Heart left ventricle (tissue), 16 donors: ENCODE results near the gene TATDN2. TPM values are rescaled to one million over a fixed set of nuclear protein-coding genes. Genes with fewer than 3 reads are reported as not detected.
A peak's percentile ranks its signal among the peaks of the same experiment; 100 is the strongest.
"Not testable (repeated sequence)": the region's sequence is repeated elsewhere in the genome, so short reads cannot be mapped to it uniquely, and the experiment has no call there.

Experiments used
- ATAC-seq, 4 donors: fragments of 200-7000 bp; cut with Tn5 transposase; one replicate each; pipeline ENCODE4 v1.9.1; 2020 to 2022; ENCODE audit warnings: moderate library complexity in 4 of 4, mild to moderate bottlenecking in 3 of 4, moderate number of reproducible peaks in 1 of 4
- DNase-seq, 5 donors: peaks; one replicate each; pipeline ENCODE4 v3.0.0-alpha.2; 2020
- H3K27ac ChIP-seq, 12 donors: fragments of 200-600 bp; sonication (generic) in 4 of 12; one replicate each; pipeline versions ENCODE4 v1.5.0 to v1.8.0; 2016 to 2022; ENCODE audit warnings: mild to moderate bottlenecking in 2 of 12
- H3K27me3 ChIP-seq, 9 donors: fragments of 200-600 bp; sonication (generic) in 2 of 9; one replicate each; pipeline versions ENCODE4 v1.5.1 to v1.8.0; 2016 to 2022; ENCODE audit warnings: mild to moderate bottlenecking in 3 of 9
- H3K36me3 ChIP-seq, 9 donors: fragments of 200-600 bp; sonication (generic) in 2 of 9; one replicate each; pipeline versions ENCODE4 v1.5.0 to v1.8.0; 2018 to 2022; ENCODE audit warnings: mild to moderate bottlenecking in 2 of 9
- H3K4me1 ChIP-seq, 12 donors: fragments of 200-600 bp; sonication (generic) in 4 of 12; one replicate each; pipeline versions ENCODE4 v1.5.0 to v1.8.0; 2016 to 2022; ENCODE audit warnings: mild to moderate bottlenecking in 3 of 12
- H3K4me3 ChIP-seq, 12 donors: fragments of 200-600 bp; sonication (generic) in 4 of 12; one replicate each; pipeline versions ENCODE4 v1.5.0 to v1.8.0; 2017 to 2022; ENCODE audit warnings: mild to moderate bottlenecking in 9 of 12, moderate library complexity in 4 of 12
- H3K9me3 ChIP-seq, 12 donors: fragments of 200-600 bp; sonication (generic) in 4 of 12; one replicate each; pipeline versions ENCODE4 v1.5.0 to v1.8.0; 2016 to 2022; ENCODE audit warnings: mild to moderate bottlenecking in 1 of 12
- POLR2A ChIP-seq, 2 donors: fragments of 450-650 bp; IDR thresholded peaks; one replicate each; pipeline ENCODE4 v1.6.1; 2017; ENCODE audit warnings: antibody characterized with exemption in 2 of 2, mild to moderate bottlenecking in 2 of 2, moderate library complexity in 2 of 2
- WGBS, 4 donors: extraction: QIAGEN DNeasy Blood & Tissue Kit in 2 of 4; methylation state at CpG; one replicate each; pipeline versions ENCODE4 v1.1.5 to v1.1.7; 2013 to 2018; 5-methylcytosine and 5-hydroxymethylcytosine counted together
- intact Hi-C, 10 donors: fragments of 100-400 bp; cut with DNase I; formaldehyde crosslinking; loops; one replicate each; pipeline versions ENCODE4 v1.11.1 to v1.14.2; 2022
- polyA plus RNA-seq, 2 donors: library from polyadenylated mRNA; stranded (reverse); fragments of 200-250 nt; gene quantifications; one replicate each; pipeline ENCODE4 v1.2.3, GENCODE V29; 2013
- total RNA-seq, 9 donors: library from RNA; depleted of rRNA in 2 of 9; stranded (reverse); fragments of >200 nt in 2 of 9; fragmentation: NEBNext Ultra II Directional in 3 of 9; extraction: Animal tissue kit (Norgen Biotek cat#: 25700) in 3 of 9; gene quantifications; one replicate each; pipeline versions ENCODE4 v1.1.0 to v1.2.4, GENCODE V29; 2016 to 2023
- TF ChIP-seq, protein P1 (sequence below), 12 donors: fragments of 200-600 bp; sonication (generic) in 4 of 12; IDR thresholded peaks; one replicate each; pipeline versions ENCODE4 v1.5.0 to v1.8.0; 2018 to 2022; ENCODE audit warnings: antibody characterized with exemption in 12 of 12, mild to moderate bottlenecking in 5 of 12
- donor health status: ischemic (EF 13 %, LVEDD 7.1; RV severe dilation, severe dysfunction).
- donor health status: healthy with polysubstance abuse.
- donor health status: DM: no; HTN: yes; CAD: no.
- donor health status: DM: no; HTN: no; CAD: no.
- donor health status: ischemic (EF 25% LVEDD 6.9; RV normal size, moderate dysfunction).
- donor health status: ischemic (EF 25% LVEDD 5.7; RV mildly dilated, moderate dysfunction).
- donor health status: healthy.
- donor health status: DM: yes; HTN: yes; CAD: no.
- donor health status: ischemic (EF 35%, LVEDD 5.7; RV mildly dilated, moderate dysfunction).
- donor health status: nonischemic (EF 11% LVEDD 7.7; RV severe dilation, severe dysfunction).
- donor health status: DM: yes; HTN: yes; CAD: no.
- donor health status: PGD.
- donor health status: ischemic (EF 29% LVEDD 5.4; RV normal size, mild dysfunction).
- donor health status: nonischemic (EF 23%, LVEDD 6.1; RV moderate dilation, normal function).

TATDN2 gene
- total and polyA plus RNA-seq, 11 donors: 8.6 to 31.6 (median 16.8) TPM

DNA sequence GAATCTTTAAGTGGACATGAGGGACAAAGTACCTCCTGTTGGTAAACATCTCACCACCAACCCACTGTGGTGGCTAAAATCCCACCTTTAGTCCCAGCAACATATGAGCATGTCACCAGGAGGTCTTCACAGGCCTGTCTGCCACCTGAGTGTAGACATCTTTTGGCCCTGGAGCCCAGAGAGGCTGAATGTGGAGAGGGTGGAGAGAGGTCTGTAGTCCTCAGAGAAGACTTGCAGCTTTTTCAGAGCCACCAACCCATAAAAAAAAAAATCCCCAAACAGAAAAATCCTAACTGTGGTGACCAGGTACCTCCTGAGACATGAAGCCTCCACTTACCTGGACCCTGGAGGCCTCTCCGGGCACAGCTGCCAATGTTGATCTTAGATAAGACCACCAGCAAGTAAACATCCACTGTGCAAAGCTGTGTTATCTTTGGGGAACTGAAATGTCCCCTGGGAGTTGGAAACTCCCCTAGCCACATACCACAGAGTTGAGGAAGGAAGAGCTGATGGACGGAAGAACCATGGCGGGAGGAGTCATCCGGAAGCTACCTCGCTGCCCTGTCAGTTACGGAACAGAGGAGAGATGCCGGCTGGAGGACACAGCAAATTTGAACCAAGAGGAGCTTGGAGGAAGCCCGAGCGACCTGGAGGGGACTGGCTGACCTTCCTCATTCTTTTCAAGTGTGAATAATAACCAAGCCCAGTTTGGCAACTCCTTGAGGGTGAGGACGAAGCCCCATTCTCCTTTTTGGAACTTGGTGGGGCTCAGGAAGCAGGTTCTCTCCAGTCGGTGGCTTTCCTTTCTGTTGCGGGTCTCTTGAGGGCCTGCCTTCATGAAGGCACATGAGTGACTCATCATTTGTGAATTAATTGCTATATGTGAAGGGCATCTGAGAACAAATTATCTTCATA is 44.5 kb downstream of the TATDN2 start, which contains the start of gene GHRL:
Gene GHRL, minus strand, starts transcription at position 443 of the 915 bp plus-strand sequence. CDS start 2,767 bp downstream, outside the sequence.
- 42 to 59% (median 48%) methylated on average over 4 to 12 of the region's 12 CpGs for WGBS, 4 donors

DNA sequence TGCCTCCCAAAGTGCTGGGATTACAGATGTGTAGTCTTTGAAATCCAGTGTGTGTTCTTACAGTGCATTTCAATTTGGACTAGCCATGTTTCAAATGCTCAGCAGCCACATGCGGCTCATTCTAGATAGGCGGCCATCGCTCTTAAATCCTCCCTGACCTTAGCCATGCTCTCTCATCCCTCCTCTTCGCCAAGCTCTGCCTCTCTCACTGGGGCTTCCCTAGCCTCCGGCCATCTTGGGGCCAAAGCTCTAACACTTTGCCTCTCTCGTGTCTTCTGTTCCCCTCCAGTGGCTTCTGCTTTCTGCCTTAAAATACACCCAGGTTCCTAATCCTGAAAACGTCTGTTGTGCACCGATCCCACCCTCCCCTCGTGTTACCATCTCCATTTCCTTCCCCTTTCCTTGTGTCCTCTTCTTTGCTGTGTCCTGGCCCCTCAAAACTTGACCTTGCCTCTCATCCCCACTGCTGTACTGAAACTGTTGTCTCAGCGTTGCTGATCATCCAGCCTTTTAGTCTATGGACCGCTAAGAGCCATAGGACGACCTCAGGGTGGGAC is 45.8 kb downstream of the TATDN2 start:
- WGBS, 4 donors: 91 to 92% (median 91%) methylated on average over 12 of the region's 12 CpGs
- no peak for TF ChIP-seq POLR2A (IDR thresholded peaks at IDR 0.05)
- TF ChIP-seq, protein P1, sequence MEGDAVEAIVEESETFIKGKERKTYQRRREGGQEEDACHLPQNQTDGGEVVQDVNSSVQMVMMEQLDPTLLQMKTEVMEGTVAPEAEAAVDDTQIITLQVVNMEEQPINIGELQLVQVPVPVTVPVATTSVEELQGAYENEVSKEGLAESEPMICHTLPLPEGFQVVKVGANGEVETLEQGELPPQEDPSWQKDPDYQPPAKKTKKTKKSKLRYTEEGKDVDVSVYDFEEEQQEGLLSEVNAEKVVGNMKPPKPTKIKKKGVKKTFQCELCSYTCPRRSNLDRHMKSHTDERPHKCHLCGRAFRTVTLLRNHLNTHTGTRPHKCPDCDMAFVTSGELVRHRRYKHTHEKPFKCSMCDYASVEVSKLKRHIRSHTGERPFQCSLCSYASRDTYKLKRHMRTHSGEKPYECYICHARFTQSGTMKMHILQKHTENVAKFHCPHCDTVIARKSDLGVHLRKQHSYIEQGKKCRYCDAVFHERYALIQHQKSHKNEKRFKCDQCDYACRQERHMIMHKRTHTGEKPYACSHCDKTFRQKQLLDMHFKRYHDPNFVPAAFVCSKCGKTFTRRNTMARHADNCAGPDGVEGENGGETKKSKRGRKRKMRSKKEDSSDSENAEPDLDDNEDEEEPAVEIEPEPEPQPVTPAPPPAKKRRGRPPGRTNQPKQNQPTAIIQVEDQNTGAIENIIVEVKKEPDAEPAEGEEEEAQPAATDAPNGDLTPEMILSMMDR (IDR thresholded peaks at IDR 0.05): no peak
- no peak overlapping the region for H3K4me3 ChIP-seq
- H3K9me3 ChIP-seq: no peaks in the 10 kb centered on the region
- DNase-seq: no peak
- intact Hi-C loops: no loop called here
- H3K27ac ChIP-seq: no peak overlapping the region
- H3K36me3 ChIP-seq: peaks cover 0 to 53% (median 28%) of the 10 kb centered on the region in 9 donors
- H3K4me1 ChIP-seq: peaks cover 0 to 25% (median 0%) of the 10 kb centered on the region in 12 donors
- ATAC-seq: no peak
- H3K27me3 ChIP-seq: no peaks in the 10 kb centered on the region

More for the DNA sequence above, 44.5 kb downstream of the TATDN2 start, which contains the start of gene GHRL:
- intact Hi-C loops: no loop called here
- H3K9me3 ChIP-seq: no peaks in the 10 kb centered on the region
- H3K36me3 ChIP-seq: peaks cover 0 to 57% (median 35%) of the 10 kb centered on the region in 9 donors
- ATAC-seq: peak in 3 of 4 donors; percentile 15 to 43 (median 38)
- DNase-seq: peak in 1 of 5 donors; percentile 30
- no peaks in the 10 kb centered on the region for H3K27me3 ChIP-seq
- H3K4me3 ChIP-seq: peak within 1 kb of the TSS in 1 of 12 donors; percentile 9
- H3K4me1 ChIP-seq: peaks cover 0 to 25% (median 0%) of the 10 kb centered on the region in 12 donors
- no peak for TF ChIP-seq POLR2A (IDR thresholded peaks at IDR 0.05)
- H3K27ac ChIP-seq: peak within 1 kb of the TSS in 1 of 12 donors; percentile 34

DNA sequence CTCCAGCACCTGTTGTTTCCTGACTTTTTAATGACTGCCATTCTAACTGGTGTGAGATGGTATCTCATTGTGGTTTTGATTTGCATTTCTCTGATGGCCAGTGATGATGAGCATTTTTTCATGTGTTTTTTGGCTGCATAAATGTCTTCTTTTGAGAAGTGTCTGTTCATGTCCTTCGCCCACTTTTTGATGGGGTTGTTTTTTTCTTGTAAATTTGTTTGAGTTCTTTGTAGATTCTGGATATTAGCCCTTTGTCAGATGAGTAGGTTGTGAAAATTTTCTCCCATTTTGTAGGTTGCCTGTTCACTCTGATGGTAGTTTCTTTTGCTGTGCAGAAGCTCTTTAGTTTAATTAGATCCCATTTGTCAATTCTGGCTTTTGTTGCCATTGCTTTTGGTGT is 49.8 kb downstream of the TATDN2 start:
- 86% methylated on average over 1 of the region's 1 CpG; no CpG with 5 or more reads in 3 of the 4 donors for WGBS, 4 donors
- H3K9me3 ChIP-seq, ATAC-seq, H3K27me3 ChIP-seq, intact Hi-C loops, H3K27ac ChIP-seq, H3K4me3 ChIP-seq, DNase-seq: not testable (repeated sequence)
- peaks cover 0 to 12% (median 0%) of the 10 kb centered on the region in 12 donors for H3K4me1 ChIP-seq
- peaks cover 0 to 77% (median 65%) of the 10 kb centered on the region in 9 donors for H3K36me3 ChIP-seq

DNA sequence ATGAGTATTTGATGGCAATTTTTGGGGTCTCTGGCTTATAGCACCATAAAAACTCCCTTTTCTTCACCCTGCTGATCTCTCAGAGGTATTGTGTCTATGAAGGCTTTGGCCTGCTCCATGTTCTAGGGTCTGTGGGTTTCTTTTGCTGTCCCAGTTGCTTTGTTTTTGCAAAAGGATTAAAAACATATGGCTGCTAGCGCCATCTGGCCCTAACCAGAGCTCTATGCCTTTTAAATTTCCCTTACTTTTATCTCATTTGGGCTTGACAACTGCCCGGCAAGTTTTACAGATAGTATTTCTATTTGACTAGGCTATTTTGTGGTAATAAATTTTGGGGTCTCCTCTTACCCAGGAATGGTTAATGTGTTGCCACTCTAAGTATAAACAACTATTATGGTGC is 50.9 kb downstream of the TATDN2 start:
- 81 to 89% (median 83%) methylated on average over 2 of the region's 2 CpGs for WGBS, 4 donors
- intact Hi-C loops: no loop called here
- no peak for ATAC-seq
- H3K4me1 ChIP-seq: peaks cover 0 to 2% (median 0%) of the 10 kb centered on the region in 12 donors
- H3K27me3 ChIP-seq: no peaks in the 10 kb centered on the region
- H3K4me3 ChIP-seq: no peak overlapping the region
- H3K9me3 ChIP-seq: no peaks in the 10 kb centered on the region
- TF ChIP-seq, protein P1 (IDR thresholded peaks at IDR 0.05): no peak
- TF ChIP-seq POLR2A (IDR thresholded peaks at IDR 0.05): no peak
- peaks cover 4 to 82% (median 69%) of the 10 kb centered on the region in 9 donors for H3K36me3 ChIP-seq
- H3K27ac ChIP-seq: no peak overlapping the region
- DNase-seq: no peak

DNA sequence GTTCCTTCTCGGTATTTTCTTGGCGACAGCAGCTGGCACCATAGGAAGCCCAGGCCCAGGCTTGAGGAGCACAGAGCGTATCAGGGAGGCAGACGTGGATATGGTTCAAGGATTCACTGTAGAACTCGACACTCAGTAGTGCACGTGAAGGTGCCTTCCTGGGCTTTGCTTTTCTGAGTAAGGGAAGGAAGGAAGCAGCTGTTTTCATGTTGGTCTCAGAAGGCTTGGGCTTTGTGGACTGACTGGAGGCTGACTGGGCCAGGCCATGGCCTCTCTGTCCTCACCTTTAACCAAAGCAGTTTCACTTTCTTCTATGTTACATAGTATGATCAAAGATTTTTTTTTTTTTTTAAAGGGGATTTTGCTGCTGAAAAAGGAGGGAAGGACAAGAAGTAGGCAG is 51.4 kb downstream of the TATDN2 start:
- WGBS, 4 donors: 72 to 80% (median 76%) methylated on average over 6 of the region's 6 CpGs

More for the DNA sequence above, 51.4 kb downstream of the TATDN2 start:
- no peak for TF ChIP-seq POLR2A (IDR thresholded peaks at IDR 0.05)
- TF ChIP-seq, protein P1 (IDR thresholded peaks at IDR 0.05): no peak
- Histone ChIP-seq H3K27me3 (no peaks in the 10 kb centered on the region), H3K36me3 (peaks cover 4 to 83% (median 74%) of the 10 kb centered on the region in 9 donors), H3K9me3 (no peaks in the 10 kb centered on the region), H3K4me1 (no peaks in the 10 kb centered on the region), H3K4me3 (no peak overlapping the region), H3K27ac (no peak overlapping the region)
- intact Hi-C loops: no loop called here
- DNase-seq (no peak), ATAC-seq (no peak)
